GM19463 (cell line): ENCODE results near the gene SPECC1.
"Not testable (repeated sequence)": the region's sequence is repeated elsewhere in the genome, so short reads cannot be mapped to it uniquely, and the experiment has no call there.

Source experiments
- ATAC-seq: cut with Tn5 transposase; IDR thresholded peaks from one replicate; pipeline ENCODE4 v1.9.1; 2021; ENCODE audit warnings: mild to moderate bottlenecking, moderate library complexity; ENCODE audit not compliant: unreplicated experiment

SPECC1 gene

DNA sequence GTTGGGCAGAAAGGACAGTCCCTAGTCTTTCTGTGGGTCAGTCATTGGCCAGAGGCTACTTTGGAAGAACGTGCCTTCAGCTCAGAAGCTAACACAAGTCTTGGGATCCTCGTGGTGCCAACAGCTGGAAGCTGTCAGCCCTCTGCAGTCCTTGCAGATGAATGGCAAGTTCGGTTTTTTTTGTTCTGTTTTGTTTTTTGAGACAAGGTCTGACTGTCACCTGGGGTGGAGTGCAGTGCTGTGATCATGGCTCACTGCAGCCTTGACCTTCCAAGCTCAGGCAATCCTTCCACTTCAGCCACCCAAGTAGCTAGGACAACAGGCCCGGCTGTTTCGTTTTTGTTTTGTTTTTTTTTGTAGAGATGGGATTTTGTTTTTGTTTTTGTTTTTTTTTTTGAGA, 149.4 kb downstream of the SPECC1 start:
- ATAC-seq, result no peak

DNA sequence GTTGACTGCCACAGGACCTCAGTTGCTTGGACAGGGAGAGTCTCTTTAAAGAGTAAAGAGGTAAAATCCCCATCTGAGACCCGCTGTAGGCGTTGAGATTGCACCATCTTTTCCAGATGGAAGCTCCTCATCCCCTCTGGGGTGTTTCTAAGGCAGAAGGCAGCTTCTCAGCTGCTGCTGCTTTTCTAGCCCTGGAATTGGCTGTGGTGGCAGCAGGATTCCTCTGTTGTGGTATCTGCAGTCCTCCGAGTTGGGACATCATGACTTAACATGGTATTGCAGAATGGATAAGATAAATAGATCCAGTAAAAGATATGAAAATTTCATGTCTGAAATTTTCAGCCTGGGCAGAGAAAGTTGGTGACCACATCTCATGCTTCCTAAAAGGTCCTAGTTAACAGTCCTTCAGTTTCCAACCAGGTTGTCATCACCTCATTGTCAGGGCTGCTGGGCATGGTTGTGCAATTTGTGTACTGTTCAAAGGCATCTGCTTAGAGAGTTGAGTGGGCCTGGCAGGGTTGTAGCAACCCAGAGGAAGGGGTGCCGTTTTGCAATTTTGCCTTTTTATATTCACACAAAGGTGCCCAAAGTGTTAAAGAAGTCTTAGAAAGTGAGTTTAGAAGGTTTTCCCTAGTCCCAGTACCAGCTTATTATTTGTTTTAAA, 150.4 kb downstream of the SPECC1 start:
- no peak for ATAC-seq

DNA sequence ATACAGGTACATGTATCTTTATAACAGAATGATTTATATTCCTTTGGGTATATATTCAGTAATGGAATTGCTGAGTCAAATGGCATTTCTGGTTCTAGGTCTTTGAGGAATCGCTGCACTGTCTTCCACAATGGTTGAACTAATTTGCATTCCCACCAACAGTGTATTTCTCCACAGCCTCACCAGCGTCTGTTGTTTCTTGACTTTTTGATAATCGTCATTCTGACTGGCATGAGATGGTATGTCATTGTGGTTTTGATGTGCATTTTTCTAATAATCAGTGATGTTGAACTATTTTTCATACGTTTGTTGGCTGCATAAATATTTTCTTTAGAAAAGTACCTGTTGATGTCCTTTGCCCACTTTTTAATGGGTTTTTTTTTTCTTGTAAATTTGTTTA, 156.4 kb downstream of the SPECC1 start:
- not testable (repeated sequence) for ATAC-seq

DNA sequence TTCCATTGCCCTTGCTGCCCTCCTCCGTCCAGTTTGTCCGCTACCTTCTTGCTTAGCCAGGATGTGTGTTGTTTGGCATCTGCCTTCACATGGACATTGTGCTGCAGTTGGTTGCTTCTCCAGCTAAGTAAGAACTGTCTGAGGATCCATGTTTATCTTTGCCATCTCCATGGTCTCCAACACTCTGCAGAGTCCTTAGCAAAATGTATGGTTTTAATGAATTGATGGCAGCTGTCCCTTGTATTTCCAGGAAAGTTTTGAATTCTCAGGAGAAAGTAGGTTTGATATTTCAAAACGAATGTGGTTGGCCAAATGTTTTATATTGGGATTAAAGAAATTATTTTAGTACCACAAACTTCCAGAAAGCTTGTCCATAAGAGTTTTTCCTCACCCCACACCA, 160.9 kb downstream of the SPECC1 start:
- no peak for ATAC-seq

DNA sequence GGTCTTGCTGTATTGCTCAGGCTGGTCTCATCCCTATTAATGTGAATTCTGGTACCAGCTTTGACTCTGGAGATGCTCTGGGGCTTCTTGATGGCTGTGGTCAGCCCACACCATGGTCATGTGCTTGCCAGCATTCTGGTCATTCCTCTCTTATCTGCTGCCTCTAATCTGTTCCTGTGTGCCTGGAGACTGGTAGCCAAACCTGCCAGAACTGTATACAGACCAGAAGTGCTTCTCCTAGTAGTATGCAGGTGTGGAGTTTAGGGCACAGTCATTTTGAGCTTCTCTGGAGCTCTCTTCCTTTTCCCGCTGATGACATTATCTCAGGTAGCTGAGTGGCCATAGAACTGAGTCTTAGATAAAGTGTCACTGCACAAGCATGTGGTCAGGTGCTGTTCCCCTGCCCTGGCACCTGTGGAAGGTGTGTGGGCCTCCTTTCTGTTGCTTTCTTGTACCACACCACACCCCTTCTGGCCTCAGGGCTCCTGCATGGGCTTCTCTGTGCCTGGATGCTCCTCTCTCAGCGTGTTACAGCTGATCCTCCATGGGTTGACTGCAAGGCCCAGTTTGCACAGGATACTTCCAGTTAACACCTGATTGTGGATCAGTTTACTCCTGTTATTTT, 162.7 kb downstream of the SPECC1 start:
- ATAC-seq, result no peak

DNA sequence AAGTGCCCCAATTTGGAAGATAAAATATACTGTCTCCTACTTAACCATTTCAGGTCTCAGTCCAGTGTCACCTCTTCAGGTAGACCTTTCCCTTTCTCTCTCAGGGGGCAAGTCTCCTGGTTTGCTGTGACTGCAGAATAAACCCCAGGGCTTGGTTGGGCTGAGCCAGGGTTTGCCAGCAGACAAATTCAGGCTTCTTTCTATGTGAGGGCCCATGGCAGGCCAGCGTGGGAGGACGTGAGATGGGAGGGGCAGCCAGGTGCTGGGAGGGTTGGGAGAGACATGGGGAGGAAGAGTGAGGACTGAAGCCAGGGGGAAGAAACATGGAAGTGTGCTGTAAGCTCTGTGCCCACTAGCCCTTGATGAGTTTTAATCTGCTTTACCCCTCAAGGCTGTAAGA, 163.2 kb downstream of the SPECC1 start:
- no peak for ATAC-seq

DNA sequence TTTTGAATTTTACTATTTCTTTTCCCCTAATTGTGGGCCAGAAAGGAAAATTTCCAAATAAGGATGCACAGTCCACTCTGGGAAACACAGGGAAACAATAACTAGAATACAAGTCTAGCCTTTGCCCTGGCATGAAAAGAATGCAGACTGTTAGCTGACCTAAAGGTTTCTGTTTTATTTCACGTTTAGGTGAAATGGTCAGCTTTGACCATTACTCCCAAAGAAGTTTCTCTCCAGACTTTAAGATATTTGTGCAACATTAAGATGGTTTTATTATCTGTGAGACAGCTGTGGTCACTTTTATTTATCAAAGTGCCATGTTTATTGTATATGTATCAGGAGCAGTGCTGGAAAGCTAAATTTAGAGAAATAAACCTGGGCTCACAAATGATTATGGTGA, 163.9 kb downstream of the SPECC1 start:
- ATAC-seq, result no peak

DNA sequence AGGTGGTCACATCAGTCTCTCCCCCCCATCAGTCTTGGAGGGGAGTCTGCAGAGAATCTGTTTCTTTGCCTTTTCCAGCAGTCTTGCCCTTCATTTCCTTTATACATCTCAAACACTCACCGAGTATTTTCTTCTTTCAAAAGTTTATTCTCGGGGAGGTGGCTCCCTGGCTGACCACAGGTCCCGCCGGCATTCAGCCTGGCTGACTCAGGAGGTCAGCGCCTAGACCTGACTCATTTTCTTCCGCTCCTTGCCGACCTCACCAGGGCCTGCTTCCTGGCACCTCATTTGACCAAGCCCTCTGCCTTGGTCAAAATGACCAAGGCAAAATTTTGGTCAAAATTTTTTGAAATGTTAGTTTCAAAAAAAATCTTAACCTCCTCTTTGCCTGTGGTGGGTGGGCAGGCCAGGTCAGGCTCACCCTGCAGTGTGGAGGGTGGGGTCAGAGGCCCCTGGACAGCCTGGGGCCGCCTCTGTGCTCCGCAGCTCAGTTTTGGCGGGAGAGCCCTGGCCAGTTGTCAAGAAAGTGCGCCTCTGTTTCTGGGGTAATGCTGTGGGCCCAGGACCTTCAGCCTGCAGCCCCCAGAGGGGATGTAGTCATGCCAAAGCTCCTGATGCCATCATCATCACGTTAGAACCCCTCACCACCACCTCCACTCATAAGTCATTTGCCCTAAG, 165.6 kb downstream of the SPECC1 start:
- no peak for ATAC-seq

DNA sequence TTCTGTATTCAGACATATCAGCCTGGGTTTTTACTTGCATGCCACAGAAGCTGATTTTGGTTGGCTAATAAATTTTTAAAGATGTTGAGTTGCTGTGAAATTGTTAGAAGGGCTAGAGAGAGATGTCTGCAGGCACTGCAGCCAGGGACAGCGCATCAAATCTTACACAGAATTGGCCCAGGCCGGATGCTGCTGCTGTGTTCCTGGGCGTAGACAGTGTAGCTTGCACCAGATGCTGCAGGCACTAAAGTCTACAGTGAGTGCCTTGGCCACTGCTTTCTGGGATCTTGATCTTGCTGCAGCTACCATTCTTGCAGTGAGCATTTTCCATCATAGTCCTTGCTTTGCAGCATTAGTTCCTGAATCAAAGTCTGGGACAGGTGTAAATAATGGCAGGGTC, 169.9 kb downstream of the SPECC1 start:
- ATAC-seq, result no peak

DNA sequence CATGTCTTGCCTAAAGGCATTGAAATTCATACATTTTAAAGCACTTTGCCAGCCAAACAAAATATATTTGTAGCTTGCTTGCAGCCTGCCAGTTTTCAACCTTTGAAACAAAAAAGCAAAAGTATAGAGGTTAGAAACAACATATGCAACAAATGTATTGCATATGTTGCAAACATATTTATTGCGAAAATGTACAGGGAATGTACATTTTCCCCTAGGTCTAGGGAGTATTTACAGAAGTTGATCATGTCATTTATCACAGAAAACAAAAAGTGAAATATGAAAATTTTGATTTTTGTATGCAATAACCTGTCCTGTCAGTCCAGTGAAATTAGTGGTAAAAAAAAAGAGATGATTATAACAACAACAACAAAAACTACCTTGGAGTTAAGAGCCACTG, 171.5 kb downstream of the SPECC1 start:
- ATAC-seq, result no peak

DNA sequence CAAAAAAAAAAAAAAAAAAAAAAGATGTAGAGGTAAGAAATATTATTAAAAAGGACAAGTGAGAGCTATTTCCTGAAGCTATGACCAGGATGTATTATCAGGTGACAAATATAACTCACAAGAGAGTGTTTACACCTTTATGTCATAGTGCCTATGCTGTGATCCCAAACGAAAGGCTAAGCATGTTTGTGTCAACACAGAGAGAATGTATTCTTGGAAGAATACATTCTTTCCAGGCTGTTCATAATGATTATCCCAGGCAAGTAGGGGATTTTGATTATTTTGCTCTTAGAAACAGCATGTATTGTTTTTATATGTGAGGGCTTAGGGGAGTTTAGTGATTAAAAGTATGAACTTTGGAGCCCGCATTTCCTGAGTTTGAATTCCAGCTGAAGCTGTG, 175.0 kb downstream of the SPECC1 start:
- no peak for ATAC-seq

DNA sequence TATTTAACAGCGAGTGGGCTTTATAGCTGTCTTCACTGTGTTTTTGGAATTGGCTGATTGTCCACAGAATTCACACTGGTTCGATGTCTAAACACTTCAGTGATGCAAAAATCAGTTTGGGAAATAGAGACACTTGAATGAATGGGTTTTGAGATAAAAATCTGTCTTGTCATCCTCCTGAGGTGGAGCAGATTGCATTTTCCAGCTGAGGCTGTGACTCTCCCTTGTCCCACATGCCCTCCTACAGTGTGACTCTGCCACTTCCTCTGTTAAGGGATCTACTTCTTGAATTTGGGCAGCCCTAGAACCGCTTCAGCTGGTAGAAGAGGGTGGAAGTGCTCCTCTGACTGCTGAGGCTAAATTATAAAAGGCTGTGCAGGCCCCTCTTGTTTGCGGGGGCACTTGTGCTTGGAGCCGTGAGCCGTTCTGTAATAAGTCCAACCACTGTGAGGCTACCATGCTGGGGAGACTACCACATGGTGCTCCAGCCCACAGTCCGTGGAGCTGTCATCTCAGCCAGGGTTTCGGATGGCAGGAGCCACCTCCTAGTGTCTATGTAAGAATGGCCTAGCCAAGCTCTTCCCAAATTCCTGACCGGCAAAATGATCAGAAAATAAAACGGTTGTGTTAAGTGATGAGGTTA, 175.9 kb downstream of the SPECC1 start:
- ATAC-seq, result no peak

DNA sequence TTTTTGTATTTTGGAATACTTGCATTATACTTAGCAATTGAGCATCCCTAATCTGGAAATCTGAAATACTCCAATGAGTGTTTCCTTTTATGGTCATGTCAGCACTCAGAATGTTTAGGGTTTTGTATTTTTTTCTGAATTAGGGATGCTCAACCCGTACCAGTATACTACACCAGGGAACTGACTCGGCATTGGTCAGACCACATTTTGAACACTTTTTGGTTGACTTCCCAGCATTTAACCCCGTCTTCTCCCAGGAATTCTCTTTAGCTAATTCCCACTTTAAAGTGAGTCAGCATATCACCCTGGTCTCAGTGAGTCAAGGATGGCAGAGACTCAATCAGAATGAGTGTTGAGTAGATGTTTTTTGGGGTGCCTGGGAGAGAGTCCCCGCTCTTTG, 177.9 kb downstream of the SPECC1 start:
- no peak for ATAC-seq

DNA sequence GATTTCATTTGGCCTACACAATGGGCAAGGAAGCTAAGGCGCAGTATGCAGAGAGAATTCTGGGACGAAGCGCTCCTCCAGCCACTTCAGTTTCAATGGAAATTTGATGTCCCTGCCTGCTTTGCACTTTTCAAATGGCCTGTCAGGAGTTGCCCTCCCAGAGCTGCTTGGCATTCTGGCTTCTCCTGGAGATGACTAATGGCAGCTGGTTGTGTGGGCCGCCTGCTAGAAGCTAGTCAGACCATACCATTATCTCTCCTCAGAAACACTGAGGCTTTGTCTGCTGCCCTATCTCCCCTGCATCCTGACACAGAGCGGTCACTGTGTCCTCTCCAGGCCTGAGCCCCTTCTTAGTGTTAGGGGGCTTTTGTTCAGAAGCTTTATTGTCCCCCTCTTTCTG, 180.1 kb downstream of the SPECC1 start:
- ATAC-seq, result no peak

DNA sequence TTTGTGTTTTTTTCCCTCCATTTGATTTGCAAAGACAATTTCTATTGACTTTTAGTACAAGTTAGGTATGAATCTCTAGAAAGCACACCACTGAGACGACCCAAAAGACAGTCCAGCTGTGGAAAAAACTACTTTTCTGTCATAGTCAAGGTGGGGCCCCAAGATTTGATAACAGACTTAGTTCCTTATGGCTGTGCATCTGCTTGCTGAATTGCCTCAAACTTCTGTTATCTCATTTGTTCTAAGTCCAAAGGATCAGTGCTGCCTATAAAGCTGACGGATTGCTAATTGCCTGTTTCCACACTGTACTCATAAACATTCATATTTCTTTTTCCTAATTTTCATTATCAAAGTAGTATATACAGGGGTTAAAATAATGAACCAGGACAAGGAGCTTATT, 180.8 kb downstream of the SPECC1 start:
- no peak for ATAC-seq

DNA sequence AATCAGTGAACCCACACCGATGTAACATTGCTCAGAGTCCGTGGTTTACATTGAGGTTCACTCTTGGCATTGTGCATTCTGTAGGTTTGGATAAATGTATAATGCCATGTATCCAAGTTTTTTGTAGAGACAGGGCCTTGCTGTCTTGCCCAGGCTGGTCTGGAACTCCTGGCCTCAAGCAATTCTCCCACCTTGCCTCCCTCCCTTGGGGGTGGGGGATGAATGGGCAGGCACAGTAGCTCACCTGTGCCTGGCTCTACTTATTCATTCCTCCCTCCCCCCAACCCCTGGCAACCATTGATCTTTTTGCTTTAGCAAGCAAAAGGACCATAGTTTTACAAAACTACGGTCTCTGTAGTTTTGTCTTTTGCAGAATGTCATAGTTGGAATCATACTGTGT, 181.4 kb downstream of the SPECC1 start:
- ATAC-seq, result no peak

DNA sequence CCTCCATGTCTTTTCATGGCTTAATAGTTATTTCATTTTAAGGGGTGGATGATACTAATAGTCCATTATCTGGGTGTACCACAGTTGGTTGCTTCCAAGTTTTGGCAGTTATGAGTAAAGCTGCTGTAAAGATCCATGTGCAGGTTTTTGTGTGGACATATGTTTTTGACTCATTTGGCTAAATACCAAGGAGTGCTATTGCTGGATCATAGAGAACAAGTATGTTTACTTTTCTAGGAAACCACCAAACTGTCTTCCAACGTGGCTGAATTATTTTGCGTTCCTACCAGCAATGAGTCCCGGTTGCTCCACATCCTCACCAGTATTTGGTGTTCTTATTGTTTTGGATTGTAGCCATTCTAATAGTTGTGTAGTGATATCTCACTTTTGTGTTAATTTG, 181.9 kb downstream of the SPECC1 start:
- no peak for ATAC-seq

DNA sequence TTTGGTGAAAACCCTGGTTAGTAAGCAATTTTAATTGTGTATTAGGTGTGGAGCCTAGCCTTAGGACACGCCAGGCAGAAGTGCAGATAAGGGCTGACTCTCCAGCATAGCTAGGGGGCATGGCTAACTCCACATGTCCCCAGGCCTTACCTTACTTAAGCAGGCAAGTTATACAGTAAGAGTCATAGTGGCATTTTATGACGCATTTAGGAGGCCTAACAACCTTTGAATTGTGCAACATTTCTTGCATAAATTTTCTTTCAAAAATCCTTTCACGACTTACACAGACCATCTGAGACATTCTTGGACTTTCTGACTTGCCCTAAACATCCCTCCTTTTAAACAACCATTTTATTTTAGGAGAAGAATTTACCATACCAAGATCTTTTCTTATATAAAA, 187.1 kb downstream of the SPECC1 start:
- ATAC-seq, result not testable (repeated sequence)

DNA sequence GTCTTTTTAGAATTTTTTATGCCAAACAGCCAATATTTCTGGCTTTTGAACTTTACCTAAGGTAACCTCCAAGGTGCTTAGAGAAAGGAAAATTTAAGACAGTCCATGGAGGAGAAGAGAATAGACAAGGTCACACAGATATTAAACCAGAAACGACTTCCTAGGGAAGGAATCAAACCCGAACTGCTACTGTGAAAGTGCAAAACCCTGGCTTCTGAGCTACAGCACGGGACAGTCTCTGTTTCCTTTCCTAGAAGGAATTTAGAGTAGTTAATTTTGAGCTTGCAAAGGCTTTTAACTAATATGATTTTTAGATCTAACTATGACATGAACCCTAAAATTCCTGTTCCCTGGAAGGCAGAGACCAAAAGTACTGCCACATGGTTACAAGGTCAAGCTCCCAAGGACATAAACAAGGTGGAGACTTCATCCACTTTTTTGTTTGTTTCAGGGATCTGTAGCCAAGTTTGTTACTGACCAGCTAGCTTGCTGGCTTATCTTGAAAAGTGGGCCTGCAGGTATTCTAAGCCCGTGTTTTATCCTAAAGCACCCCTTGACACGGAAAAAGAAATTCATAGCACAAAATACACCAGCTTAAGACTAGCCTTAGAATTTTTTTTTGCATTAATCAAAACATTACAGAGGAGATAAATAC, 188.2 kb downstream of the SPECC1 start:
- no peak for ATAC-seq

DNA sequence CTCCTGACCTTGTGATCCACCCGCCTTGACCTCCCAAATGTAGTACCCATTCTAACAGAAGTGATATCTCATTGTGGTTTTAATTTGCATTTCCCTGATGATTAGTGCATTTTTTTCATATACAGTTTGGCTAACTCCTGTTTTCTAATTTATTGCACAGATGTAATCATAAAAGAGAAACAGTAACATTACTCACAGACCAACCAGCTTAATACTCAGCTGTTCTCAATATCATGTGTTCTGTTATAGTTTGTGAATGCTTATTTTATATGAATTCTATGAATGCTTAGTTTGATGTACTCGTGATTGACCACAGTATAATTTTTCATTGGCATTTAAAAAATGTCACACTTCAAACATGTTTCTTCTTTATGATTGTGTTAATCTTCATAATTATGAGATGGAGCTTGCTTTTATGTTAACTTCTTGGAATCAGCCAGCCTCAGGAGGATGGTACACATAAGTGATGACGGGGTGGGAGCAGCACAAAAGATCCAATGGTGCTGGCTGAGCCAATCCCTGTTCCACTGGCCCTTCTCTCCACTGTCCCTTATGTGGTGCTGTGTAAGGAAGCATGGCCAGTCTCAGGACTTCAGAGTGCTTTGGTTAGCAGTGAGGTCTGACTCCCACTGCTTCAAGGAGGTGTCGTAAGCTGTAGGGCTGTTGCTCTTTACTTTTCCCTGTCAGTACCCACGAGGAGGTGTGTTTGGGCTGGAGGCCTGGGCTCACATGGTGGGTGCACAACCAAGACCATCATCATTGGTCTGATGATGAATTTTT, 191.0 kb downstream of the SPECC1 start:
- no peak for ATAC-seq
